NCI-H446 (cell line): ENCODE data around the gene PIBF1.
"Not testable (repeated sequence)": the region's sequence is repeated elsewhere in the genome, so short reads cannot be mapped to it uniquely, and the experiment has no call there.

Experiments used
- DNase-seq, 2 experiments: peaks; one replicate each; lab custom pipeline; 2025; lab: John Stamatoyannopoulos, UW

Gene PIBF1

DNA sequence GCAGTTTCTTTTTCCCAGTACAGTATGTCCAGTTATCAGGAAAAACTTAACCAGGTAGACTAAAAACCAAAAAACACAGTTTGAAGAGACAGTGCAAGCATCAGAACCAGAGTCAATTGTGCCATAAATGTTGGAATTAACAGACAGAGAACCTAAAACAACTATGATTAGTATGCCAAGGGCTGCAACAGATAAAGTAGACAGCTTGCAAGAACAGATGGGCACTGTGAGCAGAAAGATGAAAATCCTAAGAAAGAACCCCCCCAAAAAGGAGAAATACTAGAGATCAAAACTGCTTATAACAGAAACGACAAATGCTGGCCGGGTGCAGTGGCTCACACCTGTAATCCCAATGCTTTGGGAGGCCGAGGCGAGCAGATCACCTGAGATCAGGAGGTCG, 229.8 kb downstream of the PIBF1 start:
- no peak for DNase-seq

- DNase-seq: no peak
Measured at GRCh38 chr13:73015805-73016204, 233.9 kb downstream of the PIBF1 start.

DNA sequence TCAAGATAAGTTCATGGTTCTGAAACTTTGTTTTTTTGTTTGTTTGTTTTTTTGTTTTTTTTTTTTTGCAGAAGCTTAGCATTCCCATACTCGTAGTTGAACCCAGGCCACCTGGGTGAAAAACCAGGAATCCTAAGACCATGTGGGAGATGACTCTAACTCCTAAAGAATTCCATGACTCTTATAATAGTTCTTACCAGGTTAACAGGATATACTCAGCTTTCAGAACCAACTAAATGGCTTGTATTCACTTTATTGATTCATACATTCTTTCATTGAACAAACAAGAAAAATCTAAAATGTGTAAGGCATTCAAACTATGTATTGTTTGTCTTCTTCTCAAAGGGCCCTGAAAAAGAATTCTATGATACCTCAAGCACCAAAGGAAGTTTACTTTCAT, 236.4 kb downstream of the PIBF1 start:
- no peak for DNase-seq

- DNase-seq: no peak
Measured at GRCh38 chr13:73025217-73026012, 243.5 kb downstream of the PIBF1 start.

DNA sequence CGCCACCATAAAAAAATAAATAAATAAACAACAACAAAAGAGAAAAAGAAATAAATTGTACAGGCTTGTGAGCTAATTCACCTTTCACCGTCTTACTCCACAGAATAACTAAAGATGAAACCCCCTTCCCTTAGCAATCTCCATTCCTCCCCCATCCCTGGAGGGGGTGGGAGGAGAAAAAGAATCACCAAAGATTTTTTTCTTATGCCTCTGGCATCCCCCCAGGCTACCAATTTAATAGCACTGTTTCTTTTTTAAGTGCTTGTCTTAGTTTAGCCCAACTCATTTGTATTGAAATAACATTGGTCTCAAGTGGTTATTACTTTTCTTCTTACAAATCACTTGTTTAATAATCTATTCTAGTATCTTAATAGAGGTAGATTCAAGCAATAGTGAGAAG, 253.0 kb downstream of the PIBF1 start:
- DNase-seq: no peak

DNA sequence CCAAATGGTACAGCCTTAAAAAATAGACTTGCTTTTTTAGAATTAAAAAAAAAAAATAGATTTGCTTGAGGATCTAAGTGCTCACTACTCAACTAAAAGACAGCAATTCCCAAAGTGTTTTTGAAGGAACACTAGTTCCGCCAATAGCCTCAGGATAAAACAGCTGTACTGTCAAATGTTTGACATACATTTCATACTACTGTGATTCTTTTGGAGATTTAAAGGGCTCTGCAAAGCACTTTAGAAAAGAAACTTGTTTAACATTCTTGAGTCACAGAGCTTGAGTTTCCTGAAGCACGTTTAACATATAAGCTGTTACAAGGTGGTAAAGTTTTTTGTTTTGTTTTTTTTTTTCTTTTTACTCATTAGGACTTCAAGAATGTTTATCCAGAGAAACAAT, 253.7 kb downstream of the PIBF1 start:
- no peak for DNase-seq

DNA sequence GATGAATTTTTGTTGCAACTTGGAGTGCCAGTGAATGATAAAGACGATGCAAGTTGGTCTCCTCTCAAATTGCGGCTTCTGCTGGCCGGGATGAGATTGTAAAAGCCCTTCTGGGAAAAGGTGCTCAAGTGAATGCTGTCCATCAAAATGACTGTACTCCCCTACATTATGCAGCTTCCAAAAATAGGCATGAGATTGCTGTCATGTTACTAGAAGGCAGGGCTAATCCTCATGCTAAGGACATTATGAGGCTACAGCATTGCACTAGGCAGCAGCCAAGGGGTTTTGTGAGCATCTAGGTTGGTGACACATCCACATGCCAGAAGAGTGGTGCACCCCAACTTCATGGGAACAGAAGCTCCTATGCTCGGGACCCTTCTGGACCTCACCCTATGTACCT, 254.6 kb downstream of the PIBF1 start:
- DNase-seq: no peak

- DNase-seq: no peak
Measured at GRCh38 chr13:73038064-73038463, 256.1 kb downstream of the PIBF1 start.

- no peak for DNase-seq
Measured at GRCh38 chr13:73039201-73040108, 257.5 kb downstream of the PIBF1 start.

GRCh38 chr13:73040484-73040883, 258.6 kb downstream of the PIBF1 start:
- DNase-seq: no peak

DNA sequence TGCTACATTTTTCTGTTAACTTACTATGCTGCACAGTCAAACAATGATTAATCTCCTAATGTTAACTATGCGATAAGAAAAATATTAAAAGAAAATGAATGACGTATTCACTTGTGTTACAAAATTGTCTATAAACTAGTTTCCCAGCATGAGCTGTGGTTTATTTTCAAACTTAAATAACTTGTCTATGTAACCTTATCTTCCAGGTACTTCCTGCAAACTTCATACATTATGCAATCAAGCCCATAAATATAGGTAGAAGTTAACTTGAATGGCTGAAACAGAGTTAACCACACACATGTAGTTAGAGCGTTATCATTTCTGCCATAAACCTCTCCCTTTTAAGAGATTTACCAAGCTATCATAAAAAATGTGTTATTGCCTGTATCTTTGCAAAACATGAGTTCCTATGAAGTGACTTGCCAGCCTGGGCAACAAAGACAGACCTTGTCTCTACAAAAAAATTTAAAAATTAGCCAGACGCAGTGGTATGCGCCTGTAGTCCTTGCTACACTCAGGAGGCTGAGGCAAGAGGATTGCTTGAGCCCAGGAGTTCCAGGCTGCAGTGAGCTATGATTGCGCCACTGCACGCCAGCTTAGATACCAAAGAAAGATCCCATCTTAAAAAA, 259.1 kb downstream of the PIBF1 start:
- no peak for DNase-seq

DNA sequence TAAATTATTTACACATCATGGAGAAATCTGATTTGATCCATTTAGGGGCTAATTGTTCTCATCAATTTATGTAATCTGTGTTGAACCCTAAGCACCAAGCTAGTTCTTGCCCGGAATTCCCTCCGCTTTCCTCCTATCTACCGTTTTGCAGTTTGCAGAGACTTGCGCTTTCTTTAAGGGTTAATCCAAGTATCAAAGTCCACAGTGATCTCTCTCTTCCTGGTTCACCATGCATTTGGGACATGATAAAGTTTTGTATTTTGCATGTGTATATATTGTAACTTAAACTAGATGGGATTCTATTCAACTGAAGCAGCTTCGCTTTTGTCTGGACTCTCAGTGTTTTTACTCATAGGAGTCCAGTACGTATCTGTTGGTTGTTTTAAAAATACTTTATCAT, 263.1 kb downstream of the PIBF1 start:
- DNase-seq: no peak

- not testable (repeated sequence) for DNase-seq
Measured at GRCh38 chr13:73048615-73049014, 266.7 kb downstream of the PIBF1 start.

DNA sequence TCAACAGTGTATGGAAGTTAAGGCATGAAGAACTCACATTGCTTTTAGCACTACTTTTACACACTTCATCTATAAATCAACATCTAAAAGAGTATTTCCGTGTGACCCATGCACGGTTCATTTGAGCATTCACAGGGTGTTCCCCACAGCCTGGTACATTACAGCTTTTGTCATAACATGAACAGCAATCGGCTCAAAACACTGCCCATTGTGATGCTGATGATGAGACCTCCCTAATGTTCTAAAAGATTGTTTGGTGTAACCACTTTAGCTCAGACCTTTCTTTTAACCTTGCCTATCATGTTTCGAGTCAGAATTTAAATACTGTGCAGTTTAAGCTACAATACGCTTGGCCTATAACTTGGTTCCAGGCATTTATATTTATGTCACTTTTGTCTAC, 272.8 kb downstream of the PIBF1 start:
- no peak for DNase-seq

DNA sequence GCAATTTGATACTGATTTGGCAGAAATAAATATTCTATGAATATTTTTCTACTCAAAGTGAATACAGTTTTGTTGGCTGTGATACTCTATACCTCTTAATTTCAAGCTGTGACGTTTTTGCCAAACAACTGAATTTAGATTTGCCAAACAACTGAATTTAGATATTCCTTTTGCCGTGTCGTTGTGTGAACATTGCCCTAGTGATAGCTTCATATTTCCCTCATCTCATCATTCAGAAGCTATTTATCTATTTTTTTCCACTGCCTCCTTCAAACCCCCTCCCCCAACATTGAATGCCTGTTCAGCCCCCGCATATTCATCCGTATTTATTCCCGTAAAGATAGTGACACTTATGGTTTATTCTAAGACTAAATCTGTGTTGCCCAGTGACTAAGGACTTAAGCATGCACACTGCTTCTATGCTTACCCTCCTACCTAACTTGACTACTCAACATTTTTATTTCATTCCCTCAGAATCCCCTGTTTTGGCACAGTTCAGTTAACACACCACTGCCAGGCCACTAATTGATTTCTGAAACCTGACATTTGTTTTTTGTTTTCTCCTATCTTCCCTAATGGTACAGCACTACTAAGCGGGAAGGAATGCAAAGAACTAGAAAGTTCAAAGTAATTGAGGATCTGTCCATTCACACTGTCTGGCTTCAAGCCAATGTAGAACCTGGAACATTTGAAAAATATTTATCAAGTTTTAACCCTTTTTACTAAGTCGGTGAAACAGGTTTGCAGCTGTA, 274.1 kb downstream of the PIBF1 start:
- no peak for DNase-seq

DNA sequence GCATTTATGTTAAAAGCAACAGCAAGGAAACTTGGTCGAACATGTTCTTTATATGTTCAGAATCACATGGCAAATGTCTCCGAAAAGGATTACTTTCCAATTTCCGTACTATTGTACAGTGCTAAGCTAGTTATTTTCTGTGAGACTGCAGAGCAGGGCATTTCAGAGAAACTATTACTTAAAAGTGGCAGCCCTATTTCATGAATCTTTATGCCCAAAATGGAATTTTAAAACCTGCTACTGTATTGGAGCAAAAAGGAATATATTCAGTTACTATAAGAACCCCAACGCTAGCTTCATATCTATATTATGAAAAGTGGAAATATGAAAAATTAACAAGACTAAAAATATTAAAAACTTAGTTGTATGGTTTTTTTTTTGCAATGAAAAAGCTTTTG, 274.6 kb downstream of the PIBF1 start:
- DNase-seq: no peak

GRCh38 chr13:73057284-73058063, 275.5 kb downstream of the PIBF1 start:
- DNase-seq: no peak

DNA sequence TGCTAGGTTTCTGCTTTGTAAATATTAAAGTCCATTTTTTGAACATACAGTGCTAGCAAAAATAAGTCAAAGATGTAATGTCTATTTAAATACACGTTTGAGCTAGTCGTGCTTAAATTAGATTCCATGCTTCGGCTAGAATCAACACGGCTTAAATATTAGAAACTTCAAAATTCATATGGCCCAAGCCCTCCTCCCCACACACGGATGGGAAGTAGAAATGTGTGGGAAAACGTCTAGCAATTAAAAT, 276.1 kb downstream of the PIBF1 start:
- no peak for DNase-seq

GRCh38 chr13:73058432-73058735, 276.5 kb downstream of the PIBF1 start:
- DNase-seq: no peak

DNA sequence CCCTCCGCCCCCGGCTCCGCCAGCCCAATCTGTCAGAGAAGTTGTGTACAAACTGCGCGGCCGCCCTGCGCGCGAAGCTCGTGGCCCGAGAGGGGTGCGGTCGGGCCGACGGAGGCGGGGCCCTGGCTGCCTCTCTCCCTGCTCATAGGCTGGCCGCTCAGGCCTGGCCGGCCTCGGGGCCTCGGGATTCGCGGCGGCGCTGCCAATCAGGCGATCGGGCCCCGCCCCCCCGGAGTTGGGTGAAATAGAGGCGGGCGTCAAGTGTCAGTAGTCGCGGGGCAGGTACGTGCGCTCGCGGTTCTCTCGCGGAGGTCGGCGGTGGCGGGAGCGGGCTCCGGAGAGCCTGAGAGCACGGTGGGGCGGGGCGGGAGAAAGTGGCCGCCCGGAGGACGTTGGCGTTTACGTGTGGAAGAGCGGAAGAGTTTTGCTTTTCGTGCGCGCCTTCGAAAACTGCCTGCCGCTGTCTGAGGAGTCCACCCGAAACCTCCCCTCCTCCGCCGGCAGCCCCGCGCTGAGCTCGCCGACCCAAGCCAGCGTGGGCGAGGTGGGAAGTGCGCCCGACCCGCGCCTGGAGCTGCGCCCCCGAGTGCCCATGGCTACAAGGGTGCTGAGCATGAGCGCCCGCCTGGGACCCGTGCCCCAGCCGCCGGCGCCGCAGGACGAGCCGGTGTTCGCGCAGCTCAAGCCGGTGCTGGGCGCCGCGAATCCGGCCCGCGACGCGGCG, 277.0 kb downstream of the PIBF1 start, which contains the start of gene KLF5:
KLF5 (plus strand) TSS at position 270 of the 724 bp plus-strand sequence; CDS start at position 593, 323 bp downstream.
- DNase-seq: peak in 1 of 2 experiments; percentile 78
